ELF-1 (cell line): ENCODE measurements around the gene LRRC26.

Source experiments
- DNase-seq: peaks from one replicate; pipeline ENCODE4 v3.0.0-alpha.2; 2016; ENCODE audit warnings: low read depth, low spot score

LRRC26 gene

DNA sequence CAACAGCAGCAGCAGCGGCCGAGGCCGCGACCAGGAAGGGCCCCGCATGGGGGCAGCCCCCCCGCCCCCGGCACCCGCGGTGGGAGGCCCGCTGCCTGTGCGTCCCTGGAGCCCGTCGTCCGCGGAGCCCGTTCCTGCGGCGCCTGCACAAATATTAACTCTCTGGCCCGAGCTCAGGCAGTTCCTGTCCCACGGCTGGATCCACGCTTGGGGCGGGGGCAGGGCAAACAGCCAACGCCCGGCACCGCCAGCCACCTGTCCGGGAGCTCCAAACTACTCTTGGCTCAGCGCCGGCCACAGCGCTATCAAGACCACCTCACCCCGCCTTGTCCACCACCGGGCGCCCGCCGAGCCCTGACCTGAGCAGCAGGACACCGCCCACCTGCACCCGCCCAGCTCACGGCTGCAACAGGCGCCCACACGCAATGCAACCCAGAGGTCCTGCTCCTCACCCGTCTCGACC, at the start of gene LRRC26:
LRRC26 (minus strand) TSS at position 156 of the 463 bp plus-strand sequence; CDS start at position 48, 108 bp downstream.
- DNase-seq = no peak

- peak; percentile 51 for DNase-seq
Measured at GRCh38 chr9:137218754-137219271, 49.0 kb upstream of the LRRC26 start.

DNA sequence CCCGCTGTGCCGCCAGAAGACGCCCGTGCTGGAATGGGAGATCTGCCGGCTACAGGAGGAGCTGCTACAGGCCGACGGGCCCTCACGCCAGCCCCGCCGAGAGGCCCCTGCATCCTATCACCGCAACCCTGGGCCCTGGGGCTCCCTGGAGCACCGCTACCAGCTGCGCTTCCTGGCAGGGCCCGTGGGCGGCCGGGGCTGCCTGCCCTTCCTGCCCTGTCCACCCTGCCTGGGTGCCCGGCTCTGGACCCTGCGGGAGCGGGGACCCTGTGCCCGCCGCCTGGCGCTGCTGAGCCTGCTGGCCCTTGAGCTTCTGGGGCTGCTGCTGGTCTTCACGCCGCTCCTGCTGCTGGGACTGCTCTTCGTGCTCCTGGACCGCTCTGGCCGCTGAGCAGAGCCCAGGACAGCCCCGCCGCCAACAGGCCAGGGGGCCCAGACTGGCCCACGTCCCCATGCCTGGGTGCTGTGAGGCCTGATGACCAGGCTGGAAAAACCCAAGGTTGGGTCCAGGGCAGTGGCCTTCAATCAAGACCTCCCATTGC, 48.4 kb upstream of the LRRC26 start:
- no peak for DNase-seq

DNA sequence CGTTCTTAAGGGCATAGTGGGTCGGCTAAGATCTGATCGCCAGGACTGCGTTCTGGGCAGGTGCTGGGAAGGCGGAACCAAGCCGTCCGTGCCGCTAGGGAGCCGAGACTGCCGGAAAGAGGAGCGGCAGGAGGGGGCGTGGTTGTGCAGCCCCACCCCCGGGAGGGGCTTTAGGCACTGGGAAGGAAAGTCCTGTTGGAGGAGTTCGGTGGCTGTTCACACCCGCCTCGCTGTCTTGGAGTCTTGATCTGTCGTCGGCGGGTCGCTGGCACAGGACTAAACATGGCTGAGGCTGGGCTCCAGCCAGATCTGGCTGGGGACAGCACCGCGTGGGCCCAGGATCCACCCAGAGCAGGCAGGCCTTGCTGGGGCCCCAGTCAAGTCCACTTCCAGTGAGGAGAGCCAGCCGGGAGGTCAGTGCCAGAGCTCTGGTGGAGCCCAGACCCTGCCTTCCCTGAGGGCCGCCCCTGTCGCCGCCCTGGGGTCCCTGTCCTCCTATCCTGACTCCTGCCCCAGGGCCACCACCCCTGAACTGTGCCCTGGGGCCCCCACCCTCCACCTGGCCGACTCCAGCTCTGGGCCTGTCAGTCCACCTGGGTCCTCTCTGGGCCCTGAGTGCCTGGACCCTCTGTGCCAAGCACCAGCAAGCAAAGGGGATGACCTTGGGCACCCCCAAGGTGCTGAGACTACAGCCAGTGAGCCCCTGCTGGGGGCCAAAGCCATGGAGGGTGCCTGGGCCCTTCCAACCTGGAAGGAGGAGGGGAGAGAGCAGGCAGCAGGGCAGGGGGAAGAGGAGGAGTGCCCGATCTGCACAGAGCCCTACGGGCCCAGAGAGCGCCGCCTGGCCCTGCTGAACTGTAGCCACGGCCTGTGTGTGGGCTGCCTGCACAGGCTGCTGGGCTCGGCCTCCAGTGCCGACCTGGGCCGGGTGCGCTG, 47.7 kb upstream of the LRRC26 start:
- DNase-seq = peak; percentile 85

DNA sequence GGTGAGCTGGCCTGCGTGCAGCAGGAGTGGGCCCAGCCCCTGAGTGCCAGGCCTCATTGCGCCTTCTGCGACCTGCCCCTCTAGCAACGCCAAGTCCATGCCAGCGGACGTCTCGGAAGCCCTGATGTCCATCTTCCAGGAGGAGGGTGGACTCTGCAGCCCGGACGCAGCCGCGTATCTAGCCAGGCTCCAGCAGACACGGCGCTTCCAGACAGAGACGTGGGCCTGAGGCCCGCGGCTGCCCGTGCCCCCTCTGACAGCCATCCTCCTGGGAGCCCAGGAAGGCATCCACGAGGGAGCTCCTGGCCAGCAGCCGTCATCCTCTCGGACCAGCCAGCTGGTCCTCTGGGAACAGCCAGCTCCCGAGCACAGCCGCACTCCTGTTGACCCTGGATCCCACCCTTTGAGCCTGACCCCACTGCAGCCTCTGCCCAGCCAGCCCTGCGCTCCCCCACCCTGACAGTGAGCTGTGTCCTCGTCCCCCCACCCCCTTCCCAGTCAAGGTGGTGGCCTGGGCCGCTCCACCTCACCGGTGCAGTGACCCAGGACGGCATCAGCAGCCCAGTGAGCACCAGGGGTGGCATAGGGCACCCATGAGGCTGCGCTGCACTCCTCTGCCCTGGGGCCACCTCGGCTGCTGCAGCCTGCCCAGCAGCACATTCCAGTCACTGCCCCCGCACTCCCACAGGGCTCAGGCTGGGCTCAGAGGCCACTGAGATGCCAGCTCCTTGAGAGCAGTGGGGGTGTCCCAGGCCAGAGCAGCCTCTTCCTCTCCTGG, 46.5 kb upstream of the LRRC26 start:
- DNase-seq = no peak

DNA sequence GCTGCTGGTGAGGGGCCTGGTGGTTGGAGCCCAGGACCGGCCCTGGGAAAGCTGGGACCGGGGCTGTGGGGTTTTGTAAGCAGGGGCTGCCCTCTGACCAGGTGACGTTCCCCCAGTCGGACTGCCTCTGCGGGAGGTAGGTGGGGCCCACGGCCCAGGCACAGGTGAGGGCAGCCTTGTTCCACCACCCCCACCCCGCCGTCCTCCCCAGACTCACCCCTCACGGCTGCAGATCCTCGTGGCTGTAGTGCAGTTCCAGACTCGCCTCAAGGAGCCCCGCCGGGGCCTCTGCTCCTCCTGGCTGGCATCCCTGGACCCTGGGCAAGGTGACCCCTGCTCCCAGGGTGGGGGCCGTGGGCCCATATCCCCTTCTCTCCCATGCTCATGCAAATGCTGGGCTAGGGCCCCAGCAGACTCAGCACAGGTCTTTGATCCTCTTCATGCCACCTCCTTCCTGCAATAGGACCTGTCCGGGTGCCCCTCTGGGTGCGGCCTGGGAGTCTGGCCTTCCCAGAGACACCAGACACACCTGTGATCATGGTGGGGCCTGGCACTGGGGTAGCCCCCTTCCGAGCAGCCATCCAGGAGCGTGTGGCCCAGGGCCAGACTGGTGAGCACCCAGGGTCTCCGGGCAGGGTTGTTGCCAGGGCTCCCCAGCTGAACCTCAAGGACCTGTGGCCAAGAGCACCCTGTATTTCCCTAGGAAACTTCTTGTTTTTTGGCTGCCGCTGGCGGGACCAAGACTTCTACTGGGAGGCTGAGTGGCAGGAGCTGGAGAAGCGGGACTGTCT, 45.5 kb upstream of the LRRC26 start:
- DNase-seq = no peak

DNA sequence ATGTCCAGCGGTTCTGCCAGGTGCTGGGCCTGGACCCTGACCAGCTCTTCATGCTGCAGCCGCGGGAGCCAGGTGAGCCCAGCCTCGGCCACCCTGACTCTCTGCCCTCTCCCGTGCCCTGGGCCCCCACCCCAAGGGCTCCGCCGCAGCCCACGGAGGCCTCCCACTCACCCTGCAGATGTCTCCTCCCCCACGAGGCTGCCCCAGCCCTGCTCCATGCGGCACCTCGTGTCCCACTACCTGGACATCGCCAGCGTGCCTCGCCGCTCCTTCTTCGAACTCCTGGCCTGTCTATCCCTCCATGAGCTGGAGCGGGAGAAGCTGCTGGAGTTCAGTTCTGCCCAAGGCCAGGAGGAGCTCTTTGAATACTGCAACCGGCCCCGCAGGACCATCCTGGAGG, 44.8 kb upstream of the LRRC26 start:
- DNase-seq = no peak

GRCh38 chr9:137213160-137214060, 43.6 kb upstream of the LRRC26 start:
- no peak for DNase-seq

GRCh38 chr9:137212520-137212919, 42.7 kb upstream of the LRRC26 start:
- DNase-seq = no peak

GRCh38 chr9:137211532-137211931, 41.7 kb upstream of the LRRC26 start:
- no peak for DNase-seq

- no peak for DNase-seq
Measured at GRCh38 chr9:137206602-137207001, 36.8 kb upstream of the LRRC26 start.

DNA sequence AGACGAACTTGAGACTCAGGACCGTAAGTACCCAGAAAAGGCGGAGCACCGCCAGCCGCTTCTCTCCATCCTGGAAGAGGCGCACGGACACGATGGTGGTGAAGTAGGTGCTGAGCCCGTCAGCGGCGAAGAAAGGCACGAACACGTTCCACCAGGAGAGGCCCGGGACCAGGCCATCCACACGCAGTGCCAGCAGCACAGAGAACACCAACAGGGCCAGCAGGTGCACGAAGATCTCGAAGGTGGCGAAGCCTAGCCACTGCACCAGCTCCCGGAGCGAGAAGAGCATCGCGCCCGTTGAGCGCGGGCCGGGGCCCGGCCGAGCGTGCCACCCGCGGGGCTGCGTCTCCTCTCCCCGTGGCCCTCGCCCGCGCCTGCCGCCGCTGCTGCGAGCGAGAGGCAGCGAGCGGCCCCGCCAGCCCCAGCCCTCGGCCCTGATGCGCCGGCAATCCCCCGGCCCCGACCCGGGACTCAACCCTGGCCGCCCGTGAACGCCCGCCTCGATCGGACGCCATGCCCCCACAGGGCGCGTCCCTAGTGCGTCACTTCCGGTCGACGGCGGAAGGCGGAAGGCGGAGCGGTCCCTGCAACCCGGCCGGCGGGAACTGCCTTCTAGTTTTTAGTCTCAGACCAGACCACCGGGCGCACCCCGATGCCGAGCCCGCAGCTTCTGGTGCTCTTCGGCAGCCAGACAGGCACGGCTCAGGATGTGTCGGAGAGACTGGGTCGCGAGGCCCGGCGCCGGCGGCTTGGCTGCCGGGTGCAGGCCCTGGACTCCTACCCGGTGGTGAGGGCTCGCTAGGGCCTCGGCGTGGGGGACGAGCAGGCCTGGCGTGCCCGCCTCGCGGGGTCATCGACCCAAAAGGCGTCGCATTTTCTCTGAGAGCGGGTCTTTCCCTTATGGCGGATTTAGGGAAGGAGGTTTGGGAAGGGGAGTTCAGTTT, 35.5 kb upstream of the LRRC26 start, which contains the start of the genes NDOR1 and TMEM203:
NDOR1 (plus strand) TSS at position 575 of the 944 bp plus-strand sequence; CDS start at position 653, 78 bp downstream.
TMEM203 (minus strand) TSS at position 523 of the 944 bp plus-strand sequence; CDS start at position 289, 234 bp downstream.
- peak; percentile 90 for DNase-seq

DNA sequence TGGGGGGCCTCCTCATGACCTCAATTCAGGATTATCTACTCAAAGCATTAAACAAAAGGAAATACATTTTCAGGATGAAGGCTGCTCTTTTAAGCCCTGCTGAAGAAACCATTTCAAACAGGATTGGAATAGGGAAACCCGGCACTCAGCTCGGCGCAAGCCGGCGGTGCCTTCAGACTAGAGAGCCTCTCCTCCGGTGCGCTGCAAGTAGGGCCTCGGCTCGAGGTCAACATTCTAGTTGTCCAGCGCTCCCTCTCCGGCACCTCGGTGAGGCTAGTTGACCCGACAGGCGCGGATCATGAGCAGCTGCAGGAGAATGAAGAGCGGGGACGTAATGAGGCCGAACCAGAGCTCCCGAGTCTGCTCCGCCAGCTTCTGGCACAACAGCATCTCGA, 34.9 kb upstream of the LRRC26 start:
- no peak for DNase-seq

DNA sequence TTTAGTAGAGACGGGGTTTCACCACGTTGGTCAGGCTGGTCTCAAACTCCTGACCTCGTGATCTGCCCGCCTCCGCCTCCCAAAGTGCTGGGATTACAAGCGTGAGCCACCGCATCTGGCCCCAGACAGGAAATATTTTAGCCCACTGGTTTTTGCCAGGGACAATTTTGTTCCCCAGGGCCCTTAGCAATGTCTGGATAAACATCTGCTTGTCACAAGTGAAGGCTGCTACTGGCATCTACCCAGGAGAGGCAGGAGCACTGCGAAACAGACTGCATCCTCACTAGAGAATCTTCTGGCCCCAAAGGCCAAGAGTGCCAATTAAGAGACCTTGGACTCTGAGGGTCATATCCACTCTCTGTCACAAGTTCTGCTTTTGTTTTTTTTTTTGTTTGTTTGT, 33.1 kb upstream of the LRRC26 start:
- DNase-seq = no peak

- DNase-seq = peak; percentile 50
Measured at GRCh38 chr9:137201205-137201868, 31.5 kb upstream of the LRRC26 start.

DNA sequence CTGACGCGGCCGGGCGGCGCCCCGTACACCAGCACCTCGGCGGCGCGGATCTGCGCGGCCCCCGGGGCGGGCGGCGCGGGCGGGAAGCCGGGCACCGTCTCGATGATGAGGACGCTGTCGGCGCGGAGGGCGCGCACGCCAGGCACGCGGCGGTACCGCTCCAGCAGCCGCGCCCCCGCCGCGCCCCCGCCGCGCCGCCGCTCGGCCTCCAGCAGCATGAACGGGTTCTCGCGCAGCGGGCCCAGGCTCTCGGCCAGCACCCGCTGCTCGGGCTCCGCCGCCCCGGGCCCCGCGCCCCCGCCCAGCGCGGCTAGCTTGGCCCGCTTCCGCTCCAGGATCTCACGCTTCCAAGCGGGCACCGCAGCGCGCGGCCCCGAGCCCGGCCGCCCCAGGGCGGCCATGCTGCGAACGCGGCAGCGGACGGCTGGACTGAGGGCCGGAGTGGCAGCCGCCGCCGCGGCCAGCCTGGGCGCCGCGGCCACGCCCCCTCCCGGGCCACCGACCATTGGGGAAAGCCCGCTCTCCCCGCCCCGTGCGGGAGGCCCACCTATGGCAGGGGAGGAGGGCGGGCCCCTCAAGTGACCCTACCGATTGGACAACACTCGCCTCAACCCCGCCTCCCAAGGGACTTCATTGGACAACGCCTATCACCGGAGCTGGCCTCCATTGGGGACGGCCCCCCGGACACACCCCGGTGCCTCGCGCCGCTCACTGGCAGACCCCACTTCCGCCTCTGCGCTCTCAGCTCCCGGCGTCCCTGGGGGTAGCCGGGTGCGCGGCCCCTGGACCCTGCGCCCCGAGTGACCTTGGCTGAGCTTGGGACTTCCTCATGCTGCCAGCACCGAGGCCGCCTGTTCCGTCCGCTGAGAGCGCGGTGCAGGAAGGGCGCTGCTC, 30.7 kb upstream of the LRRC26 start, which contains the start of gene TPRN:
TPRN (minus strand) TSS at position 431 of the 894 bp plus-strand sequence; CDS start at position 401, 30 bp downstream.
- DNase-seq = peak; percentile 99
